SKM-1 treated with dmso at 0.1 percent for 144 hours (cell line): Measurements from ENCODE around the gene HSPA4L.

ENCODE experiments used
- DNase-seq: peaks from one replicate; lab custom pipeline; 2025; ENCODE audit not compliant: unreplicated experiment; lab: John Stamatoyannopoulos, UW

HSPA4L gene

DNA sequence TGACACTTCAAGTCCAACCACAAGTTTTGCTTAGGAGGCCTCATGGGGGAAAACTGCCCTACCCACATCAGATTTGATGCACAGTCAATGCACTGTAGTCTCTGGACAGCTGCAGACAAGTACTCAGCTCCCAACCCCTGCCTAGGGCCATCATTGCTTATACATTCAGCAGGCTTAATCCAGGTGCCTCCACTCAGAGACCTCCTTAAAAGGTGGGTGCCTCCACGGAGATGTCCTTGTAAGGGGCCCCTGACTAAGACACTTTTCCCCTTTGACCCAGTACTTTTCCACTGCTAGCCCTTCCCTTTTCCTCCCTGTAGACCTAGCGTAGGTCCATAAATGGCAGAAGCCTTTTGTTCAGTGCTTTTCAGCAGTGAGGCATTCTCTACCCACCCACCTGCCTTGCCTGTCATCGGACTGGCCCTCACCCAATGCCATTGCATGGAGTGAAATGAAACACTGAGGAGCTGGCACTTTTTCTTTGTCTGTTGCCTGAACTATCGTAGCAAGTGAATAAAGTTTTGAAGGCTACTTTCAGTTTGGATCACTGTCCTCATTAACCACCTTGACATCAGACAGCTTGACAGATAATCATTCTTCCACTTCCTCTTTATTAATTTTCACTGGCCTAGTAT, 74.8 kb downstream of the HSPA4L start:
- DNase-seq: no peak

DNA sequence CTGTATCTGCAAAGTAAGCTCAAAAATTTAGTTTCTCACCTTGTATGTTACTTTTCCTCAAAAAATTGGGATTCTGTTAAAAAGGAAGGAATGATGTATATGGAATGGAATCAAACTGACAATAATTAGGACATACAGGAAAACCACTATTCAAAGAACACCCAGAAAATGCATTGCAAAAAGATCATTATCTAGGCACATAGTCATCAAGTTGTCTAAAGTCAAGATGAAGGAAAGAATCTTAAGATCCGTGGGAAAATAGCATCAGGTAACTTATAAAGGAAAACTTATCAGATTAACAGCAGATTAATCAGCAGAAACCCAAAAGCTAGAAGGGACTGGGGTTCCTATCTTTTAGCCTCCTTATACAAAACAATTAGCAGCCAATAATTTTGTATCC, 75.5 kb downstream of the HSPA4L start:
- no peak for DNase-seq

DNA sequence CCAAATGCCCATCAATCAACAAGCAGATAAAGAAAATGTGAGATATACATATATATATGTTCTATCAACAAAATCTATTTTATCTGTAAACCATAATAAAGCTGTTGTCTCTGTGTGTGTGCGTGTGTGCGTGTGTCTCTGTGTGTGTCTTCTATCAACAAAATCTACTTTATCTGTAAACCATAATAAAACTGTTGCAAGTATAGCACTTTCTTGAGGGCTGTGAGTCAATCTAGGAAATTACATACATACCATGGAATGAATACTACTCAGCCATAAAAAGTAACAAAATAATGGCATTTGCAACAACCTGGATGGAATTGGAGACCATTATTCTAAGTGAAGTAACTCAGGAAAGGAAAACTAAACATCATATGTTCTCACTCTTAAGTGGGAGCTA, 86.1 kb downstream of the HSPA4L start:
- DNase-seq: no peak

DNA sequence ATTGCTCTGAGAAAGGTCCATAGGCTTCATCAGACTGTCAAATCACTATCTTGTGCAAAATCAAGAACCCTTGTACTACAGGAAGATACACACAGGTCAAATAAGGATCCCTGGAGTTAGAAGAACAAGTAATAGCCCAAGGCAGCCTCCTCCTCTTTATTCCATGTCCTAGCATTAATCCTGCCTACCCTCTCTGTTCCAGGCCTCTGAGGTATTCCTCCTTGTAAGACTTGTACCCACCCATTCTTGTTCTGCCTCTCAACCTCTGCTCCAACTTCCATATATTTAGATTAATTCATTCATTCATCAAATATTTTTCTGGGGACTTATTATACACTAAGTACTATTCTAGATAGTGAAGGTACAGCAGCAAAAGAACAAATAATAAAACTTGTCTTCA, 88.2 kb downstream of the HSPA4L start:
- no peak for DNase-seq

DNA sequence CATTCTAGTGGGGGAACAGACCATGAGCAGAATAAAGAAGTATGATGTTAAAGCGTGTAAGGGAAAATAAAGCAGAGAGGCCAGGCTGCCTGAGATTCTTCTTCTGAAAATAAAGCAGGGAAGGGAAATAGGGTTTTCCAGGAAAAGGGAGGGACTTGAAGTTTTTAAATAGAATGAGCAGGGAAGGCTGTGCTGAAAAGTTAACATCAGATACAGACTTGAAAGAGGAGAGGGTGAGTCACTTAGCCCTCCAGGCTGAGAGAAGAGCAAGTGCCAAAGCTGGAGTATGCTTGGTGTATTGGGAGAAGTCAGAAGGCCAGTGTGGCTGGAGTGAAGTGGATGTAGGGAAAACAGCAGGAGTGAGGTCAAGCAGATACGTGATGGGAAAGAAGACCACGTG, 88.6 kb downstream of the HSPA4L start:
- DNase-seq: no peak

DNA sequence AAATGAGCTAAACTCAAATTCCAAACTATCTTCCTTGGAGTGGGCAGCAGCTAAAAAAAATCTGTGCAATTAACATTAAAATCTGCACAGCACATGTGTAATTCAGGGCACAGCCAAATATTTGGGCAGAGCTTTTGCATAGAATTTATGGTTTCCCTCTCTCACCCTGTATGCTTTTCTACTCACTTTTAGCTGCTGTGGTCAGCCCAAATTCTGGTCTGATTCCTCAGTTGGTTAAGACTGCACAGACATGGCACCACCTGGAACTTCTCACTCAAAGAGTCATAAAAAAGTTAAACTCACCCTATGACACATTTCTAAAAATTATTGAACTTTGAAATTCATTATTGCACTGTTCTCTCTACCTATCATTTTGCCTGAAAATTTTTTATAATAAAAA, 93.7 kb downstream of the HSPA4L start:
- DNase-seq: no peak

DNA sequence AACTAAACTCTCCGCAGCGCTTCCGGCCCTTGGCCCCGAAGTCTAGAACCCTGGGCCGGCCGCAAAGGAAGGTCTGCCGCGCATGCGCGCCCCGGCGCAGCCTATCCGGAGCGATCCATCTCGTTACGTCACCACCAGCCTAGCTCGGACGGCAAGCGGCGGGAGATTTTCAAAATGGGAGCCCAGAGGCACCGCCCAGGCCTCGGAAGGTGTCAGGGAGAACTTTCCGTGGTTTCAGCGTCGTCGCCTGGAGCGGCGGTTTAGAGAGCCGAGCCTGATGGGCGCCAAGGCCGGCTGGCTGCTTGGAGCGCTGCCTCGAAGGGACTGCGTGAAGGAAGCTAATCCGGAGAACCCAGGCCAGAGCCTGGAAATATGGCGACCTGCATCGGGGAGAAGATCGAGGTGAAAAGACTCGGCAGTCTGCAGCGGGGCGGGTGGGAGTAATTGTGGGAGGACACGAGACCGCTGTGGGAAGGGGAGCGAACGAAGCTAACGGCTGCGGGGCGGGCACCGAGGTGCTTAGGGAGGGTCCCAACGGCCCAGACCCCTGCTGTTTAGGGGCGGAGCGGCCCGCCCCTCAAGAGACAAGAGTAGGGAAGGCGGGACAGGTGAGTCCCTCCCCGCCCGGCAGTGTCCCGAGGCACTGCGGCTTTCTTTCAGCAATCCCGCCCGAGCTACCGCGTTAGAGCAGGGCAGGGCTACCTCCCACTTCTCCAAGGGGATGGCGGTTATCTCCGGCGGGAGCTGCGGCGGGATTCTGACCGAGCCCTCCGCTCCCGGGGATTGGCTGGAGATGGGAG, 98.8 kb downstream of the HSPA4L start, which contains the start of gene PLK4:
Gene PLK4, plus strand, starts transcription at position 131 of the 800 bp plus-strand sequence. Its CDS starts 242 bp downstream, at position 373.
- DNase-seq: peak; percentile 95

DNA sequence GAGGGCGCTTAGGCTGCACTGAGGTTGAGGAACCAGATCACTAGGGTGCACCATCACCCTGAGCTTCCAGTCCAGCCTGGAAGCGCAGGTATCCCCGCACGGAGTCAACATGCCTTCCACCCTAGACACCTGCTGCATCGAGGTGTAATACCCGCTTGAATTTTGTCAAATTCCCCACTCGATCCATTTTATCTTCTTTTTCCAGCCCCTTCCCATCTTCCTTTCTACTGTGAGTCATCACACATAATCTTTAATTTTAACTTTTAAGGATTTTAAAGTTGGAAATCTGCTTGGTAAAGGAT, 99.4 kb downstream of the HSPA4L start:
- DNase-seq: no peak

DNA sequence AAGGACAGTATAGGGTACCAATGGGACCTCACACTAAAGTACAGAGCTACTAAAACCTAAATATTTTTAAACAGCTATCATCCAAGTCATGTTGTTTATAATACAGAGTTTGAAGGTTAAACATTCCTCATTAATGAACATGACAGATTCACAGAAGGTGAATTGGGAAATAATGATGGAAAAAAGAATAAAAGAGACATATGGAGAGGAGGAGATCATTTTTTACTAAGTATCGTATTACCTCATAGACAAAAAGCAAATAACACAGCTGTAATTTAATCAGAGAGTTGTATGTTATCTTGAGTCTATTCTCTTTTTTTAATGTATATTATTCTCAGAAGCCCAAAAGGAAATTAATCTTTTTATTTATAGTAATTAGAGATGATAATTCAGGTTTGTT, 106.4 kb downstream of the HSPA4L start:
- no peak for DNase-seq

DNA sequence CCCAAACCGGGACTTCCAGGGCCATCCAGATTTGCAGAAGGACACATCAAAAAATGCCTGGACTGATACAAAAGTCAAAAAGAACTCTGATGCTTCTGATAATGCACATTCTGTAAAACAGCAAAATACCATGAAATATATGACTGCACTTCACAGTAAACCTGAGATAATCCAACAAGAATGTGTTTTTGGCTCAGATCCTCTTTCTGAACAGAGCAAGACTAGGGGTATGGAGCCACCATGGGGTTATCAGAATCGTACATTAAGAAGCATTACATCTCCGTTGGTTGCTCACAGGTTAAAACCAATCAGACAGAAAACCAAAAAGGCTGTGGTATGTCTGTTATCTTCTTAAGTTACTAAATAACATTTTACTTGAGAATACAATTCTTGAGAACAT, 107.8 kb downstream of the HSPA4L start:
- no peak for DNase-seq
